T47D (cell line): ENCODE measurements around the gene SCO2.

ENCODE experiments used
- DNase-seq, 2 experiments: peaks; one replicate each; pipeline versions ENCODE4 v3.0.0 to v3.0.0-alpha.2; 2011 to 2012; ENCODE audit warnings: low read depth in 1 of 2, low spot score in 1 of 2
- JUND ChIP-seq: IDR thresholded peaks from 2 replicates; pipeline ENCODE4 v1.6.1; 2012; ENCODE audit warnings: low read depth
- in situ Hi-C: cut with HindIII; loops from 2 replicates; pipeline ENCODE4 v1.10.0; 2016; ENCODE audit warnings: low sequenced_read_pairs, low pct_unique_long_range_greater_than_20kb

Gene SCO2

GRCh38 chr22:50487290-50488005, 38.0 kb downstream of the SCO2 start:
- DNase-seq, result no peak
- in situ Hi-C loops, result no loop called here
- TF ChIP-seq JUND, result no peak

GRCh38 chr22:50486561-50487289, 38.7 kb downstream of the SCO2 start, which contains the start of gene MIOX:
TSS of gene MIOX (plus strand) at chr22:50486859. CDS start at chr22:50486898, 39 bp downstream.
- in situ Hi-C loops, result no loop called here
- no peak for DNase-seq
- no peak for TF ChIP-seq JUND

GRCh38 chr22:50485221-50486131, 39.9 kb downstream of the SCO2 start:
- TF ChIP-seq JUND, result no peak
- peak in 1 of 2 experiments; percentile 56 for DNase-seq
- in situ Hi-C loops, result no loop called here

GRCh38 chr22:50483977-50484853, 41.2 kb downstream of the SCO2 start:
- TF ChIP-seq JUND, result no peak
- in situ Hi-C loops, result no loop called here
- no peak for DNase-seq

- TF ChIP-seq JUND, result no peak
- in situ Hi-C loops, result no loop called here
- DNase-seq, result no peak
Observed at GRCh38 chr22:50483556-50483955, 41.8 kb downstream of the SCO2 start.

- TF ChIP-seq JUND, result no peak
- in situ Hi-C loops, result no loop called here
- no peak for DNase-seq
Observed at GRCh38 chr22:50483106-50483505, 42.3 kb downstream of the SCO2 start.

- no peak for TF ChIP-seq JUND
- no peak for DNase-seq
- in situ Hi-C loops, result no loop called here
Observed at GRCh38 chr22:50482107-50483074, 43.0 kb downstream of the SCO2 start.

GRCh38 chr22:50481440-50482106, 43.8 kb downstream of the SCO2 start, which contains the start of gene ADM2:
TSS of gene ADM2 (plus strand) at chr22:50481543. CDS start at chr22:50481848, 305 bp downstream.
- no peak for TF ChIP-seq JUND
- in situ Hi-C loops, result no loop called here
- peak; percentile 47 to 70 for DNase-seq

GRCh38 chr22:50481045-50481439, 44.4 kb downstream of the SCO2 start:
- in situ Hi-C loops, result no loop called here
- no peak for DNase-seq
- no peak for TF ChIP-seq JUND

- DNase-seq, result no peak
- no peak for TF ChIP-seq JUND
- in situ Hi-C loops, result no loop called here
Observed at GRCh38 chr22:50479721-50480120, 45.7 kb downstream of the SCO2 start.

GRCh38 chr22:50477923-50478322, 47.5 kb downstream of the SCO2 start:
- in situ Hi-C loops, result no loop called here

More at GRCh38 chr22:50477923-50478322, 47.5 kb downstream of the SCO2 start:
- TF ChIP-seq JUND, result no peak
- no peak for DNase-seq
